OCI-LY7 (cell line): Measurements from ENCODE around the gene KLHL21.

Experiments used
- EZH2phosphoT487 ChIP-seq: fragments of 200-600 bp; sonication (generic); IDR thresholded peaks from 2 replicates; pipeline ENCODE4 v1.6.1; 2018; ENCODE audit warnings: low read depth, borderline replicate concordance, mild to moderate bottlenecking, mixed run types, antibody characterized with exemption, low read length, moderate library complexity, mixed read lengths
- TF ChIP-seq, protein P1 (sequence below): fragments of 200-600 bp; sonication (generic); conservative IDR thresholded peaks from 2 replicates; pipeline ENCODE4 v1.5.1; 2014; ENCODE audit warnings: mild to moderate bottlenecking, antibody characterized with exemption, low read length, moderate library complexity, mixed read lengths

DNA sequence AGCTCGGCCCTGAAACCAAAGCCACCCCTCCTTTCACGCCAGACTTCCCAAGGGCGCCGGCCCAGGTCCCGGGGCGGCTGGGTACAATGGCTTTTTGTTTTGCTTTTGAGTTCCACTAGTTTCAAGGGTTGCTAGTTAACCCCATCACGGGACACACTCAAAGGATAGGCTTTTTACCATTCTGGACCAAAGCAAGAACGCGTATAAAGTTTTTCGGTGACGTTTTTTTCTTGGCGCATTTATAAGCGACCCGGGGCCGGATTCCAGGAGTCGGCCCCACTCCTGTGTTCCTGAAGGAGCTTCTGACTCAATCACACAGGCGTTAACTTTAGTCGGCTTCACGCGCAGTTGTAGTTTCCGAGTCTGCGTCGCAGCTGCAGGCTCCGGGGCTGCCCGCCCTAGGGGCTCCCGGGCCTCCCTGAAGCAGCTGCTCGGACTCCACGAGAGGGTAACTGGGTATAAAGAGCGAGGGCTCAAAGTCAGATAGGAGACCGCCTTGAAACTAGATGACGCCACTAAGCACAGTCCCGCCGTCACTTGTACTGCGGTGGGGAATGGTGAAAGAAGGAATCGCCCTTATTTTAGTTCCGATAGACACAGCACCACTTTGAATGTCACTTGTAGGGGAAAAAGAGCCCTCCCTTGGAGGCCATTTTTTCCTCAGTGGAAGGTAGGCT, 707 bp upstream of the KLHL21 start:
- TF ChIP-seq, protein P1, sequence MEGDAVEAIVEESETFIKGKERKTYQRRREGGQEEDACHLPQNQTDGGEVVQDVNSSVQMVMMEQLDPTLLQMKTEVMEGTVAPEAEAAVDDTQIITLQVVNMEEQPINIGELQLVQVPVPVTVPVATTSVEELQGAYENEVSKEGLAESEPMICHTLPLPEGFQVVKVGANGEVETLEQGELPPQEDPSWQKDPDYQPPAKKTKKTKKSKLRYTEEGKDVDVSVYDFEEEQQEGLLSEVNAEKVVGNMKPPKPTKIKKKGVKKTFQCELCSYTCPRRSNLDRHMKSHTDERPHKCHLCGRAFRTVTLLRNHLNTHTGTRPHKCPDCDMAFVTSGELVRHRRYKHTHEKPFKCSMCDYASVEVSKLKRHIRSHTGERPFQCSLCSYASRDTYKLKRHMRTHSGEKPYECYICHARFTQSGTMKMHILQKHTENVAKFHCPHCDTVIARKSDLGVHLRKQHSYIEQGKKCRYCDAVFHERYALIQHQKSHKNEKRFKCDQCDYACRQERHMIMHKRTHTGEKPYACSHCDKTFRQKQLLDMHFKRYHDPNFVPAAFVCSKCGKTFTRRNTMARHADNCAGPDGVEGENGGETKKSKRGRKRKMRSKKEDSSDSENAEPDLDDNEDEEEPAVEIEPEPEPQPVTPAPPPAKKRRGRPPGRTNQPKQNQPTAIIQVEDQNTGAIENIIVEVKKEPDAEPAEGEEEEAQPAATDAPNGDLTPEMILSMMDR = no peak
- no peak for TF ChIP-seq EZH2phosphoT487
